Mesenchymal stem cell (in vitro differentiated cells and primary cell): ENCODE measurements around the gene VPS29.
"Not testable (repeated sequence)": the region's sequence is repeated elsewhere in the genome, so short reads cannot be mapped to it uniquely, and the experiment has no call there.

Source experiments
- DNase-seq: peaks from one replicate; pipeline ENCODE4 v3.0.0-alpha.2; 2013
- H2AFZ ChIP-seq: one replicate; pipeline ENCODE4 v1.6.1; 2013; ENCODE audit warnings: low read depth, mild to moderate bottlenecking, control low read depth, inconsistent platforms, low read length, moderate library complexity
- H2AK5ac ChIP-seq: 2 replicates; pipeline ENCODE4 v1.6.1; 2013; ENCODE audit warnings: low read length, moderate library complexity, mild to moderate bottlenecking, inconsistent platforms; ENCODE audit not compliant: severe bottlenecking
- H2BK120ac ChIP-seq: one replicate; pipeline ENCODE4 v1.6.1; 2013; ENCODE audit warnings: low read depth, mild to moderate bottlenecking, inconsistent platforms, low read length, moderate library complexity
- H2BK12ac ChIP-seq, 2 experiments: one replicate each; pipeline ENCODE4 v1.6.1; 2013; ENCODE audit warnings: inconsistent platforms in 2 of 2, low read length in 2 of 2, mild to moderate bottlenecking in 2 of 2, moderate library complexity in 2 of 2, control low read depth in 1 of 2
- H2BK15ac ChIP-seq: one replicate; pipeline ENCODE4 v1.6.1; 2013; ENCODE audit warnings: mild to moderate bottlenecking, low read depth, inconsistent platforms; ENCODE audit not compliant: poor library complexity, severe bottlenecking
- H2BK5ac ChIP-seq: 2 replicates; pipeline ENCODE4 v1.6.1; 2013; ENCODE audit warnings: low read depth, mild to moderate bottlenecking, low read length, control low read depth, inconsistent platforms; ENCODE audit not compliant: poor library complexity, severe bottlenecking
- H3K14ac ChIP-seq, 2 experiments: one replicate each; pipeline ENCODE4 v1.6.1; 2013; ENCODE audit warnings: inconsistent platforms in 2 of 2, low read length in 2 of 2, control low read depth in 1 of 2, mild to moderate bottlenecking in 1 of 2, moderate library complexity in 1 of 2
- H3K18ac ChIP-seq, 2 experiments: one replicate each; pipeline ENCODE4 v1.6.1; 2013; ENCODE audit warnings: inconsistent platforms in 2 of 2, low read length in 2 of 2, control low read depth in 1 of 2, low read depth in 1 of 2, mild to moderate bottlenecking in 1 of 2
- H3K23ac ChIP-seq, 2 experiments: one replicate each; pipeline ENCODE4 v1.6.1; 2013; ENCODE audit warnings: inconsistent platforms in 2 of 2, low read length in 2 of 2, mild to moderate bottlenecking in 2 of 2, moderate library complexity in 2 of 2, control low read depth in 1 of 2
- H3K27ac ChIP-seq: 2 replicates; pipeline ENCODE4 v1.5.1; 2013; ENCODE audit warnings: mild to moderate bottlenecking, moderate library complexity, low read length, control low read depth, inconsistent platforms; ENCODE audit not compliant: poor library complexity, severe bottlenecking
- H3K27me3 ChIP-seq, 2 experiments: 2 replicates each; pipeline versions ENCODE4 v1.6.1 to v1.7.0; 2013; ENCODE audit warnings: low read length in 2 of 2, mild to moderate bottlenecking in 2 of 2, moderate library complexity in 2 of 2, control low read depth in 1 of 2, inconsistent platforms in 1 of 2; ENCODE audit not compliant: control insufficient read depth in 1 of 2, insufficient read depth in 1 of 2
- H3K36me3 ChIP-seq, 2 experiments: 2 replicates each; pipeline versions ENCODE4 v1.6.1 to v1.7.0; 2013; ENCODE audit warnings: low read length in 2 of 2, control low read depth in 1 of 2, inconsistent platforms in 1 of 2, low read depth in 1 of 2, mild to moderate bottlenecking in 1 of 2; ENCODE audit not compliant: insufficient read depth in 2 of 2, control insufficient read depth in 1 of 2
- H3K4ac ChIP-seq, 2 experiments: one replicate each; pipeline ENCODE4 v1.6.1; 2013; ENCODE audit warnings: inconsistent platforms in 2 of 2, low read length in 2 of 2, mild to moderate bottlenecking in 2 of 2, moderate library complexity in 2 of 2, control low read depth in 1 of 2, low read depth in 1 of 2
- H3K4me1 ChIP-seq: 2 replicates; pipeline ENCODE4 v1.6.1; 2013; ENCODE audit warnings: low read depth, low read length, control low read depth; ENCODE audit not compliant: control insufficient read depth, insufficient read depth
- H3K4me2 ChIP-seq: 2 replicates; pipeline ENCODE4 v1.6.1; 2013; ENCODE audit warnings: low read length, mild to moderate bottlenecking, inconsistent platforms; ENCODE audit not compliant: poor library complexity, severe bottlenecking
- H3K4me3 ChIP-seq, 2 experiments: 2 replicates each; pipeline versions ENCODE4 v1.5.1 to v1.7.0; 2013; ENCODE audit warnings: low read length in 2 of 2, mild to moderate bottlenecking in 2 of 2, control low read depth in 1 of 2, low read depth in 1 of 2; ENCODE audit not compliant: insufficient read depth in 1 of 2
- H3K79me1 ChIP-seq: replicated peaks from 2 replicates; pipeline ENCODE4 v1.6.1; 2013; ENCODE audit warnings: mild to moderate bottlenecking, control low read depth, low read length, inconsistent platforms; ENCODE audit not compliant: poor library complexity, severe bottlenecking
- H3K9ac ChIP-seq: 2 replicates; pipeline ENCODE4 v1.7.0; 2013; ENCODE audit warnings: mild to moderate bottlenecking, low read length, moderate library complexity
- H3K9me3 ChIP-seq: 2 replicates; pipeline ENCODE4 v1.7.0; 2013; ENCODE audit warnings: mild to moderate bottlenecking, low read length; ENCODE audit not compliant: control insufficient read depth
- H4K8ac ChIP-seq: one replicate; pipeline ENCODE4 v1.6.1; 2013; ENCODE audit warnings: inconsistent platforms, mild to moderate bottlenecking, low read length, moderate library complexity
- H4K91ac ChIP-seq: one replicate; pipeline ENCODE4 v1.6.1; 2013; ENCODE audit warnings: mild to moderate bottlenecking, low read length, inconsistent platforms
- WGBS: methylation state at CpG from one replicate; pipeline ENCODE4 v1.1.7; 2013; ENCODE audit warnings: mixed read lengths; 5-methylcytosine and 5-hydroxymethylcytosine counted together

VPS29 gene

GRCh38 chr12:110547090-110547489 is 45.2 kb upstream of the VPS29 start:
- Histone ChIP-seq H3K14ac (no peak overlapping the region), H2BK5ac (no peak overlapping the region), H3K9me3 (no peaks in the 10 kb centered on the region), H3K4me1 (peaks cover 7% of the 10 kb centered on the region), H3K27ac (no peak overlapping the region), H4K91ac (no peak overlapping the region), H3K18ac (no peak overlapping the region), H2BK120ac (no peak overlapping the region), H3K9ac (no peak overlapping the region), H3K4me2 (no peak overlapping the region), H2AK5ac (no peak overlapping the region), H3K27me3 (no peaks in the 10 kb centered on the region), H3K36me3 (peaks cover 0 to 9% of the 10 kb centered on the region in 2 experiments), H4K8ac (no peak overlapping the region), H2BK15ac (no peak overlapping the region), H3K79me1 (peaks cover 19% of the 10 kb centered on the region), H2BK12ac (no peak overlapping the region), H2AFZ (no peak overlapping the region), H3K23ac (no peak overlapping the region), H3K4me3 (no peak overlapping the region), H3K4ac (no peak overlapping the region)
- WGBS, result 32% methylated on average over 1 of the region's 2 CpGs
- peak; percentile 50 for DNase-seq

- Histone ChIP-seq H4K91ac (no peak overlapping the region), H2BK120ac (no peak overlapping the region), H3K4me2 (no peak overlapping the region), H2BK15ac (no peak overlapping the region), H2BK12ac (no peak overlapping the region), H3K4me3 (no peak overlapping the region), H3K27me3 (no peaks in the 10 kb centered on the region), H3K9me3 (no peaks in the 10 kb centered on the region), H3K23ac (no peak overlapping the region), H3K4me1 (peaks cover 7% of the 10 kb centered on the region), H3K14ac (no peak overlapping the region), H3K27ac (peak overlapping the region; percentile 81), H3K36me3 (peaks cover 3 to 9% of the 10 kb centered on the region in 2 experiments), H3K18ac (no peak overlapping the region), H3K9ac (no peak overlapping the region), H3K4ac (no peak overlapping the region), H2AK5ac (no peak overlapping the region), H2AFZ (no peak overlapping the region), H4K8ac (no peak overlapping the region), H2BK5ac (no peak overlapping the region), H3K79me1 (peaks cover 25% of the 10 kb centered on the region)
- DNase-seq, result peak; percentile 89
- 5% methylated on average over 3 of the region's 3 CpGs for WGBS
Measured at GRCh38 chr12:110546339-110546738, 44.4 kb upstream of the VPS29 start.

DNA sequence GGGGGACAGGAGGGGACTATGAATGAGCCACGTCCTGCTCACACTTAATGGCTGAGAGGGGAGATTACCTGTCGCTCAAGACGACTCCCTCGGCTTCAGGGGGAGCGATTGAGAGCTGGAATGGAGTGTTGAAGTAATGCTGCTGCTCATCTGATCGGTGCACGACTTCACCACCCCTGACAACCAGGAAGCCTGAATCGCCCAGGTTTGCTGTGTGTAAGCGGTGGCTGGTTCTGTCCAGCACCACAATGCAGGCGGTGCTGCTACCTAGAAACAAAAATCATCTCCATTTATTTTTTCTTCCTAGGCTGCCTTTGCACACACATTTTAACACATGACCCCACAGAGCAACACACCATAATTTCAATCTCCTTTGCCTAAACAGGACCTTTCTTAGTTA is 43.9 kb upstream of the VPS29 start:
- Histone ChIP-seq H3K27ac (peak overlapping the region; percentile 81), H3K27me3 (no peaks in the 10 kb centered on the region), H4K91ac (peak overlapping the region; percentile 87), H2BK12ac (peak overlapping the region; percentile 80 to 98), H3K4me3 (peak overlapping the region in 1 of 2 experiments; percentile 28), H3K4ac (peak overlapping the region; percentile 73 to 96), H3K9ac (no peak overlapping the region), H3K23ac (no peak overlapping the region), H3K9me3 (no peaks in the 10 kb centered on the region), H3K18ac (peak overlapping the region; percentile 89 to 92), H3K4me1 (peaks cover 7% of the 10 kb centered on the region), H2AK5ac (peak overlapping the region; percentile 58), H2BK5ac (no peak overlapping the region), H3K36me3 (peaks cover 3 to 5% of the 10 kb centered on the region in 2 experiments), H3K14ac (peak overlapping the region in 1 of 2 experiments; percentile 61), H2BK120ac (peak overlapping the region; percentile 87), H2BK15ac (peak overlapping the region; percentile 26), H3K79me1 (peaks cover 23% of the 10 kb centered on the region), H3K4me2 (no peak overlapping the region), H2AFZ (no peak overlapping the region), H4K8ac (peak overlapping the region; percentile 70)
- WGBS, result 56% methylated on average over 9 of the region's 10 CpGs
- no peak for DNase-seq

DNA sequence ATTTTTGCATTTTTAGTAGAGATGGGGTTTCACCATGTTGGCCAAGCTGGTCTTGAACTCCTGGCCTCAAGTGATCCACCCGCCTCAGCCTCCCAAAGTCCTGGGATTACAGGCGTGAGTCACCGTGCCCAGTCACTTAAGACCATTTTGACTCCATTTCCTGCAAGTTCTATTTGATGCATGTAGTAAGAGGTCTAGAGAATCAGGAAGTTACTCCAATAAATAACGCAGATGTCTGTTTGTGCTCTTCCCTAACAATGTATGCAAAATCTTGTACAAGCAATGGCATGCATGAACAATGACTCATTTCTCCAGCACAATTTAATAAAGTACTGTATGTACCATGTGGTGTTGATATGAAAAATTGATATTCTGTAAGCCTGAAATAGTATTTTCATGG is 43.3 kb upstream of the VPS29 start:
- WGBS, result 0% methylated on average over 1 of the region's 4 CpGs
- H3K9ac ChIP-seq, H2BK120ac ChIP-seq, H3K14ac ChIP-seq, H3K18ac ChIP-seq, H4K91ac ChIP-seq, H2AK5ac ChIP-seq, H3K4me3 ChIP-seq, H3K4me1 ChIP-seq, H2BK5ac ChIP-seq, H3K36me3 ChIP-seq, H2AFZ ChIP-seq, H2BK15ac ChIP-seq, H4K8ac ChIP-seq, H3K9me3 ChIP-seq, H2BK12ac ChIP-seq, H3K4ac ChIP-seq, H3K23ac ChIP-seq, H3K27me3 ChIP-seq, H3K4me2 ChIP-seq: not testable (repeated sequence)
- DNase-seq, result peak; percentile 96
- Histone ChIP-seq H3K79me1 (peaks cover 21% of the 10 kb centered on the region), H3K27ac (peak overlapping the region; percentile 40)
